ENCODE data around the gene IBTK.

- no peak for TF ChIP-seq POLR2A (IDR thresholded peaks at IDR 0.05; ENCODE audit: low read depth, low read length)
- no peak for TF ChIP-seq POLR2AphosphoS5 (IDR thresholded peaks at IDR 0.05; ENCODE audit: low read depth, low read length)
Observed at GRCh38 chr6:82166493-82166892, 81.1 kb downstream of the IBTK start.

Data from GM12891 (cell line).